IMR-90 (cell line): ENCODE data around the gene DAPK1. TPM values are rescaled to one million over a fixed set of nuclear protein-coding genes. Genes with fewer than 3 reads are reported as not detected.

Experiments used
- ATAC-seq: fragments of 200-7000 bp; cut with Tn5 transposase; 2 replicates; pipeline ENCODE4 v1.9.1; 2020; ENCODE audit warnings: low read depth, mild to moderate bottlenecking, moderate library complexity
- BruUV-seq: library from RNA; stranded (reverse); fragments of 400-500 nt; replicated peaks from 2 replicates; lab custom pipeline; 2021; lab: Mats Ljungman, UMichigan
- CTCF ChIA-PET: fragments of 300-600 bp; formaldehyde crosslinking; extraction: SDS; loops from one replicate; lab custom pipeline; 2021; ENCODE audit warnings: antibody characterized with exemption; lab: Yijun Ruan, JAX
- POLR2A ChIA-PET: fragments of 300-600 bp; sonication (Branson Sonifier 250); formaldehyde crosslinking; loops from one replicate; lab custom pipeline; 2022; ENCODE audit warnings: antibody characterized with exemption; ENCODE audit not compliant: unreplicated experiment; lab: Charles Lee
- DNase-seq: peaks from one replicate; pipeline ENCODE4 v3.0.0; 2013
- H2AFZ ChIP-seq: replicated peaks from 2 replicates; pipeline ENCODE3; 2013; ENCODE audit warnings: low read length, mild to moderate bottlenecking; ENCODE audit not compliant: poor library complexity
- H2AK5ac ChIP-seq: 2 replicates; pipeline ENCODE4 v1.6.1; 2013; ENCODE audit warnings: low read depth, low read length, inconsistent platforms
- H2AK9ac ChIP-seq: replicated peaks from 2 replicates; pipeline ENCODE3; 2013; ENCODE audit warnings: mild to moderate bottlenecking, low read depth, low read length, moderate library complexity; ENCODE audit not compliant: poor library complexity
- H2BK120ac ChIP-seq: 2 replicates; pipeline ENCODE4 v1.6.1; 2013; ENCODE audit warnings: low read depth, low read length, inconsistent platforms
- H2BK15ac ChIP-seq: 3 replicates; pipeline ENCODE4 v1.6.1; 2013; ENCODE audit warnings: low read depth, low read length, inconsistent platforms
- H2BK20ac ChIP-seq: 2 replicates; pipeline ENCODE4 v1.6.1; 2013; ENCODE audit warnings: low read depth, mild to moderate bottlenecking, inconsistent platforms, low read length, moderate library complexity
- H2BK5ac ChIP-seq: 2 replicates; pipeline ENCODE4 v1.6.1; 2013; ENCODE audit warnings: mild to moderate bottlenecking, low read depth, low read length, inconsistent platforms; ENCODE audit not compliant: poor library complexity, severe bottlenecking
- H3K14ac ChIP-seq: replicated peaks from 2 replicates; pipeline ENCODE4 v1.6.1; 2013; ENCODE audit warnings: low read depth, low read length, inconsistent platforms
- H3K18ac ChIP-seq: 2 replicates; pipeline ENCODE4 v1.6.1; 2013; ENCODE audit warnings: low read depth, low read length, control low read depth
- H3K23ac ChIP-seq: 2 replicates; pipeline ENCODE4 v1.6.1; 2013; ENCODE audit warnings: low read depth, low read length, inconsistent platforms
- H3K27ac ChIP-seq: 2 replicates; pipeline ENCODE4 v1.5.1; 2013; ENCODE audit warnings: mild to moderate bottlenecking, control low read depth, low read length; ENCODE audit not compliant: insufficient read depth
- H3K27me3 ChIP-seq: 2 replicates; pipeline ENCODE4 v1.6.1; 2013; ENCODE audit warnings: low read length; ENCODE audit not compliant: control insufficient read depth, insufficient read depth
- H3K36me3 ChIP-seq: 2 replicates; pipeline ENCODE4 v1.6.1; 2013; ENCODE audit warnings: low read length, mixed read lengths; ENCODE audit not compliant: control insufficient read depth, insufficient read depth
- H3K4ac ChIP-seq: 2 replicates; pipeline ENCODE4 v1.6.1; 2013; ENCODE audit warnings: low read depth, low read length, inconsistent platforms
- H3K4me1 ChIP-seq: 2 replicates; pipeline ENCODE4 v1.6.1; 2013; ENCODE audit warnings: low read length, mixed read lengths; ENCODE audit not compliant: control insufficient read depth, insufficient read depth
- H3K4me2 ChIP-seq: 2 replicates; pipeline ENCODE4 v1.6.1; 2013; ENCODE audit warnings: low read depth, mild to moderate bottlenecking, control low read depth, low read length, moderate library complexity
- H3K4me3 ChIP-seq: 2 replicates; pipeline ENCODE4 v1.5.1; 2013; ENCODE audit warnings: low read depth, mild to moderate bottlenecking, control low read depth, low read length, moderate library complexity; ENCODE audit not compliant: insufficient read depth
- H3K56ac ChIP-seq: 2 replicates; pipeline ENCODE4 v1.6.1; 2013; ENCODE audit warnings: low read length, inconsistent platforms; ENCODE audit not compliant: insufficient read depth; ENCODE audit errors: extremely low read depth
- H3K79me1 ChIP-seq, 2 experiments: 2 replicates each; pipeline ENCODE4 v1.6.1; 2013; ENCODE audit warnings: low read length in 2 of 2, inconsistent platforms in 1 of 2, low read depth in 1 of 2
- H3K9ac ChIP-seq: 2 replicates; pipeline ENCODE4 v1.6.1; 2013; ENCODE audit warnings: low read depth, low read length, control low read depth
- H3K9me1 ChIP-seq: 2 replicates; pipeline ENCODE4 v1.6.1; 2013; ENCODE audit warnings: low read length, inconsistent platforms; ENCODE audit not compliant: insufficient read depth
- H3K9me3 ChIP-seq: 2 replicates; pipeline ENCODE4 v1.6.1; 2013; ENCODE audit warnings: low read length; ENCODE audit not compliant: control insufficient read depth, insufficient read depth
- H4K20me1 ChIP-seq: 2 replicates; pipeline ENCODE4 v1.6.1; 2013; ENCODE audit warnings: low read length, inconsistent platforms; ENCODE audit not compliant: insufficient read depth
- H4K5ac ChIP-seq: 2 replicates; pipeline ENCODE4 v1.6.1; 2013; ENCODE audit warnings: mild to moderate bottlenecking, low read depth, low read length, control low read depth
- H4K8ac ChIP-seq, 2 experiments: 2 replicates each; pipeline ENCODE4 v1.6.1; 2013; ENCODE audit warnings: low read depth in 2 of 2, low read length in 2 of 2, control low read depth in 1 of 2, inconsistent platforms in 1 of 2
- H4K91ac ChIP-seq: 2 replicates; pipeline ENCODE4 v1.6.1; 2013; ENCODE audit warnings: low read depth, low read length, inconsistent platforms; ENCODE audit not compliant: insufficient read depth
- BHLHE40 ChIP-seq: fragments of 150-350 bp; IDR thresholded peaks from 2 replicates; pipeline ENCODE4 v1.6.1; 2016; ENCODE audit warnings: mild to moderate bottlenecking, low read depth, low read length
- CEBPB ChIP-seq: IDR thresholded peaks from 2 replicates; pipeline ENCODE4 v1.6.1; 2012; ENCODE audit warnings: low read depth, low read length, improper control_type of control experiment
- MXI1 ChIP-seq: IDR thresholded peaks from 2 replicates; pipeline ENCODE4 v1.6.1; 2012; ENCODE audit warnings: low read depth, mild to moderate bottlenecking, low read length, moderate library complexity, borderline replicate concordance
- NFE2L2 ChIP-seq: fragments of 150-350 bp; IDR thresholded peaks from 2 replicates; pipeline ENCODE4 v1.6.1; 2016; ENCODE audit warnings: low read depth, mild to moderate bottlenecking, low read length
- SMC3 ChIP-seq: fragments of 150-350 bp; IDR thresholded peaks from 2 replicates; pipeline ENCODE4 v1.6.1; 2016; ENCODE audit warnings: low read depth, mild to moderate bottlenecking, antibody characterized with exemption, low read length, moderate library complexity
- WGBS, 2 experiments: methylation state at CpG; one replicate each; pipeline versions ENCODE4 v1.1.5 to v1.1.7; 2013; ENCODE audit warnings: missing lambda C conversion rate in 2 of 2; ENCODE audit not compliant: insufficient read length in 1 of 2; ENCODE audit errors: extremely low coverage in 2 of 2; 5-methylcytosine and 5-hydroxymethylcytosine counted together
- dilution Hi-C: fragments of 300-500 bp; cut with HindIII; formaldehyde crosslinking; loops from one replicate; pipeline ENCODE4 v1.14.3; 2018; ENCODE audit warnings: low sequenced_read_pairs; ENCODE audit not compliant: unreplicated experiment
- in situ Hi-C: fragments of 300-500 bp; cut with MboI; formaldehyde crosslinking; loops from 3 replicates; pipeline ENCODE4 v1.14.3; 2019; ENCODE audit warnings: low sequenced_read_pairs, inconsistent platforms, mixed read lengths
- intact Hi-C: fragments of 100-400 bp; cut with micrococcal nuclease; formaldehyde crosslinking; loops from 2 replicates; pipeline ENCODE4 v1.10.0; 2022
- polyA plus RNA-seq, 3 experiments: library from polyadenylated mRNA; depleted of rRNA; stranded (reverse); fragments of >200 nt; gene quantifications; 2 replicates each; pipeline ENCODE4 v1.2.3, GENCODE V29; 2012; ENCODE audit warnings: low replicate concordance in 1 of 3
- total RNA-seq: library from RNA; depleted of rRNA; stranded (reverse); fragments of >200 nt; gene quantifications from 2 replicates; pipeline ENCODE4 v1.2.3, GENCODE V29; 2012

The DAPK1 gene
- total and polyA plus RNA-seq, 2 of the 4 experiments (the other 2 are of a cell fraction) = under 0.01 to 0.03 TPM

GRCh38 chr9:87469793-87470465, 27.7 kb upstream of the DAPK1 start:
- Histone ChIP-seq H3K9ac (no peak overlapping the region), H2BK120ac (no peak overlapping the region), H3K18ac (no peak overlapping the region), H3K4me1 (no peaks in the 10 kb centered on the region), H3K14ac (no peak overlapping the region), H3K9me1 (no peaks in the 10 kb centered on the region), H3K23ac (no peak overlapping the region), H3K4me2 (no peak overlapping the region), H2BK5ac (no peak overlapping the region), H2AK9ac (no peak overlapping the region), H2BK20ac (no peak overlapping the region), H4K5ac (no peak overlapping the region), H3K4ac (no peak overlapping the region), H3K56ac (no peak overlapping the region), H4K8ac (no peak overlapping the region), H3K79me1 (no peaks in the 10 kb centered on the region), H4K91ac (no peak overlapping the region), H2AK5ac (no peak overlapping the region), H2BK15ac (no peak overlapping the region), H3K9me3 (no peaks in the 10 kb centered on the region), H3K4me3 (no peak overlapping the region), H3K27ac (no peak overlapping the region), H4K20me1 (no peaks in the 10 kb centered on the region), H3K36me3 (no peaks in the 10 kb centered on the region), H3K27me3 (no peaks in the 10 kb centered on the region), H2AFZ (no peak overlapping the region)
- BruUV-seq = no TSS peak
- no peak for ATAC-seq
- no CpG with 5 or more reads among the region's 3 CpGs for WGBS, 2 experiments
- DNase-seq = no peak
- CTCF ChIA-PET = no interaction called here
- POLR2A ChIA-PET = no interaction called here
- intact Hi-C loops (no loop called here), in situ Hi-C loops (no loop called here), dilution Hi-C loops (no loop called here)
- TF ChIP-seq NFE2L2 = no peak
- TF ChIP-seq BHLHE40 = no peak
- TF ChIP-seq CEBPB = no peak
- TF ChIP-seq SMC3 = no peak
- no peak for TF ChIP-seq MXI1
